HepG2 (cell line): ENCODE data around the gene KIF13A.
"Not testable (repeated sequence)": the region's sequence is repeated elsewhere in the genome, so short reads cannot be mapped to it uniquely, and the experiment has no call there.

Experiments used
- CTCF ChIP-seq: sonication (generic); formaldehyde crosslinking; IDR thresholded peaks from 2 replicates; pipeline ENCODE4 v1.5.0; 2020; ENCODE audit warnings: mild to moderate bottlenecking, missing genetic modification reagents, moderate library complexity
- ELF4 ChIP-seq: sonication (generic); formaldehyde crosslinking; IDR thresholded peaks from 2 replicates; pipeline ENCODE4 v1.5.0; 2020; ENCODE audit warnings: missing genetic modification reagents, mild to moderate bottlenecking, moderate library complexity, borderline replicate concordance
- GFI1 ChIP-seq: sonication (generic); formaldehyde crosslinking; IDR thresholded peaks from 2 replicates; pipeline ENCODE4 v1.5.0; 2020; ENCODE audit warnings: missing genetic modification reagents, mild to moderate bottlenecking, borderline replicate concordance
- POLR2A ChIP-seq, 2 experiments: IDR thresholded peaks; 2 replicates each; pipeline ENCODE4 v1.6.1; 2011; ENCODE audit warnings: low read depth in 2 of 2, low read length in 2 of 2, mild to moderate bottlenecking in 1 of 2, moderate library complexity in 1 of 2; ENCODE audit not compliant: insufficient read depth in 1 of 2
- SOX5 ChIP-seq: IDR thresholded peaks from 2 replicates; pipeline ENCODE4 v1.6.1; 2016; ENCODE audit warnings: borderline replicate concordance
- ZFYVE20 ChIP-seq: sonication (generic); formaldehyde crosslinking; IDR thresholded peaks from 2 replicates; pipeline ENCODE4 v1.8.0; 2023; ENCODE audit warnings: low read depth, mild to moderate bottlenecking, moderate library complexity, missing genetic modification reagents, borderline replicate concordance
- ZNF318 ChIP-seq: sonication (generic); formaldehyde crosslinking; IDR thresholded peaks from 2 replicates; pipeline ENCODE4 v1.4.0; 2020; ENCODE audit warnings: mild to moderate bottlenecking, missing genetic modification reagents
- TF ChIP-seq, protein P1 (sequence below): sonication (generic); formaldehyde crosslinking; IDR thresholded peaks from 2 replicates; pipeline ENCODE4 v1.8.1; 2022; ENCODE audit warnings: mild to moderate bottlenecking, missing genetic modification reagents
- TF ChIP-seq, protein P2 (sequence below): IDR thresholded peaks from 2 replicates; pipeline ENCODE4 v1.6.1; 2018; ENCODE audit warnings: missing genetic modification reagents
- TF ChIP-seq, protein P3 (sequence below), 2 experiments: IDR thresholded peaks; 2 replicates each; pipeline ENCODE4 v1.6.1; 2011 to 2012; ENCODE audit warnings: low read length in 2 of 2, borderline replicate concordance in 1 of 2, low read depth in 1 of 2, mild to moderate bottlenecking in 1 of 2, moderate library complexity in 1 of 2
- TF ChIP-seq, protein P4 (sequence below), 2 experiments: sonication (generic) in 1 of 2; formaldehyde crosslinking in 1 of 2; IDR thresholded peaks; 2 replicates each; pipeline versions ENCODE4 v1.5.1 to v1.6.1; 2011 to 2020; ENCODE audit warnings: borderline replicate concordance in 1 of 2, low read depth in 1 of 2, low read length in 1 of 2, mild to moderate bottlenecking in 1 of 2, missing genetic modification reagents in 1 of 2, moderate library complexity in 1 of 2

DNA sequence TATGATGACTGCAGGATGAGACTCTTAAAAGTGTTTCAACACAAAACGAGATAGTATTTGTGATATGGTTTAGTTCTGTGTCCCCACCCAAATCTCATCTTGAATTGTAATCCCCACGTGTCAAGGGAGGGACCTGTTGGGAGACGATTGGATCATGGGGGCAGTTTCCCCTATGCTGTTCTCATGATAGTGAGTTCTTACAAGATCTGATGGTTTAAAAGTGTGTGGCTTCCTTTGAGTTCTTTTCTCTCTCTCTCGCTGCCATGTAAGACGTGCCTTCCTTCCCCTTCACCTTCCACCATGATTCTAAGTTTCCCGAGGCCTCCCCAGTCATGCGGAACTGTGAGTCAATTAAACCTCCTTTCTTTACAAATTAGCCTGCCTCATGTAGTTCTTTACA lies 130.2 kb downstream of the KIF13A start:
- TF ChIP-seq, protein P1, sequence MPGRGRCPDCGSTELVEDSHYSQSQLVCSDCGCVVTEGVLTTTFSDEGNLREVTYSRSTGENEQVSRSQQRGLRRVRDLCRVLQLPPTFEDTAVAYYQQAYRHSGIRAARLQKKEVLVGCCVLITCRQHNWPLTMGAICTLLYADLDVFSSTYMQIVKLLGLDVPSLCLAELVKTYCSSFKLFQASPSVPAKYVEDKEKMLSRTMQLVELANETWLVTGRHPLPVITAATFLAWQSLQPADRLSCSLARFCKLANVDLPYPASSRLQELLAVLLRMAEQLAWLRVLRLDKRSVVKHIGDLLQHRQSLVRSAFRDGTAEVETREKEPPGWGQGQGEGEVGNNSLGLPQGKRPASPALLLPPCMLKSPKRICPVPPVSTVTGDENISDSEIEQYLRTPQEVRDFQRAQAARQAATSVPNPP (CRISPR knock-in tag): not testable (repeated sequence)
- TF ChIP-seq ZNF318; ZFYVE20 (CRISPR knock-in tag); CTCF (CRISPR knock-in tag); ELF4 (CRISPR knock-in tag); POLR2A (IDR thresholded peaks at IDR 0.05; ENCODE audit: insufficient read depth in 1 of 2, low read depth in 2 of 2, low read length in 2 of 2); GFI1 (CRISPR knock-in tag); SOX5 (CRISPR knock-in tag): not testable (repeated sequence)
- TF ChIP-seq, protein P2, sequence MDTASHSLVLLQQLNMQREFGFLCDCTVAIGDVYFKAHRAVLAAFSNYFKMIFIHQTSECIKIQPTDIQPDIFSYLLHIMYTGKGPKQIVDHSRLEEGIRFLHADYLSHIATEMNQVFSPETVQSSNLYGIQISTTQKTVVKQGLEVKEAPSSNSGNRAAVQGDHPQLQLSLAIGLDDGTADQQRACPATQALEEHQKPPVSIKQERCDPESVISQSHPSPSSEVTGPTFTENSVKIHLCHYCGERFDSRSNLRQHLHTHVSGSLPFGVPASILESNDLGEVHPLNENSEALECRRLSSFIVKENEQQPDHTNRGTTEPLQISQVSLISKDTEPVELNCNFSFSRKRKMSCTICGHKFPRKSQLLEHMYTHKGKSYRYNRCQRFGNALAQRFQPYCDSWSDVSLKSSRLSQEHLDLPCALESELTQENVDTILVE: not testable (repeated sequence)
- TF ChIP-seq, protein P3, sequence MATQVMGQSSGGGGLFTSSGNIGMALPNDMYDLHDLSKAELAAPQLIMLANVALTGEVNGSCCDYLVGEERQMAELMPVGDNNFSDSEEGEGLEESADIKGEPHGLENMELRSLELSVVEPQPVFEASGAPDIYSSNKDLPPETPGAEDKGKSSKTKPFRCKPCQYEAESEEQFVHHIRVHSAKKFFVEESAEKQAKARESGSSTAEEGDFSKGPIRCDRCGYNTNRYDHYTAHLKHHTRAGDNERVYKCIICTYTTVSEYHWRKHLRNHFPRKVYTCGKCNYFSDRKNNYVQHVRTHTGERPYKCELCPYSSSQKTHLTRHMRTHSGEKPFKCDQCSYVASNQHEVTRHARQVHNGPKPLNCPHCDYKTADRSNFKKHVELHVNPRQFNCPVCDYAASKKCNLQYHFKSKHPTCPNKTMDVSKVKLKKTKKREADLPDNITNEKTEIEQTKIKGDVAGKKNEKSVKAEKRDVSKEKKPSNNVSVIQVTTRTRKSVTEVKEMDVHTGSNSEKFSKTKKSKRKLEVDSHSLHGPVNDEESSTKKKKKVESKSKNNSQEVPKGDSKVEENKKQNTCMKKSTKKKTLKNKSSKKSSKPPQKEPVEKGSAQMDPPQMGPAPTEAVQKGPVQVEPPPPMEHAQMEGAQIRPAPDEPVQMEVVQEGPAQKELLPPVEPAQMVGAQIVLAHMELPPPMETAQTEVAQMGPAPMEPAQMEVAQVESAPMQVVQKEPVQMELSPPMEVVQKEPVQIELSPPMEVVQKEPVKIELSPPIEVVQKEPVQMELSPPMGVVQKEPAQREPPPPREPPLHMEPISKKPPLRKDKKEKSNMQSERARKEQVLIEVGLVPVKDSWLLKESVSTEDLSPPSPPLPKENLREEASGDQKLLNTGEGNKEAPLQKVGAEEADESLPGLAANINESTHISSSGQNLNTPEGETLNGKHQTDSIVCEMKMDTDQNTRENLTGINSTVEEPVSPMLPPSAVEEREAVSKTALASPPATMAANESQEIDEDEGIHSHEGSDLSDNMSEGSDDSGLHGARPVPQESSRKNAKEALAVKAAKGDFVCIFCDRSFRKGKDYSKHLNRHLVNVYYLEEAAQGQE (IDR thresholded peaks at IDR 0.05; ENCODE audit: borderline replicate concordance in 1 of 2, low read depth in 1 of 2, low read length in 2 of 2): not testable (repeated sequence)
- TF ChIP-seq, protein P4, sequence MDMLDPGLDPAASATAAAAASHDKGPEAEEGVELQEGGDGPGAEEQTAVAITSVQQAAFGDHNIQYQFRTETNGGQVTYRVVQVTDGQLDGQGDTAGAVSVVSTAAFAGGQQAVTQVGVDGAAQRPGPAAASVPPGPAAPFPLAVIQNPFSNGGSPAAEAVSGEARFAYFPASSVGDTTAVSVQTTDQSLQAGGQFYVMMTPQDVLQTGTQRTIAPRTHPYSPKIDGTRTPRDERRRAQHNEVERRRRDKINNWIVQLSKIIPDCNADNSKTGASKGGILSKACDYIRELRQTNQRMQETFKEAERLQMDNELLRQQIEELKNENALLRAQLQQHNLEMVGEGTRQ (IDR thresholded peaks at IDR 0.05; ENCODE audit: low read depth, low read length): not testable (repeated sequence)
- TF ChIP-seq, protein P4 (CRISPR knock-in tag; IDR thresholded peaks at IDR 0.05; ENCODE audit: borderline replicate concordance): not testable (repeated sequence)
